Erythroblast (primary cell): Measurements from ENCODE around the gene ADARB2.

Source experiments
- GATA1 ChIP-seq: IDR thresholded peaks from 2 replicates; pipeline ENCODE4 v1.6.1; 2011; ENCODE audit warnings: low read depth, mild to moderate bottlenecking, control low read depth, low read length, moderate library complexity
- POLR2A ChIP-seq: IDR thresholded peaks from 2 replicates; pipeline ENCODE4 v1.6.1; 2011; ENCODE audit warnings: mild to moderate bottlenecking, low read length

DNA sequence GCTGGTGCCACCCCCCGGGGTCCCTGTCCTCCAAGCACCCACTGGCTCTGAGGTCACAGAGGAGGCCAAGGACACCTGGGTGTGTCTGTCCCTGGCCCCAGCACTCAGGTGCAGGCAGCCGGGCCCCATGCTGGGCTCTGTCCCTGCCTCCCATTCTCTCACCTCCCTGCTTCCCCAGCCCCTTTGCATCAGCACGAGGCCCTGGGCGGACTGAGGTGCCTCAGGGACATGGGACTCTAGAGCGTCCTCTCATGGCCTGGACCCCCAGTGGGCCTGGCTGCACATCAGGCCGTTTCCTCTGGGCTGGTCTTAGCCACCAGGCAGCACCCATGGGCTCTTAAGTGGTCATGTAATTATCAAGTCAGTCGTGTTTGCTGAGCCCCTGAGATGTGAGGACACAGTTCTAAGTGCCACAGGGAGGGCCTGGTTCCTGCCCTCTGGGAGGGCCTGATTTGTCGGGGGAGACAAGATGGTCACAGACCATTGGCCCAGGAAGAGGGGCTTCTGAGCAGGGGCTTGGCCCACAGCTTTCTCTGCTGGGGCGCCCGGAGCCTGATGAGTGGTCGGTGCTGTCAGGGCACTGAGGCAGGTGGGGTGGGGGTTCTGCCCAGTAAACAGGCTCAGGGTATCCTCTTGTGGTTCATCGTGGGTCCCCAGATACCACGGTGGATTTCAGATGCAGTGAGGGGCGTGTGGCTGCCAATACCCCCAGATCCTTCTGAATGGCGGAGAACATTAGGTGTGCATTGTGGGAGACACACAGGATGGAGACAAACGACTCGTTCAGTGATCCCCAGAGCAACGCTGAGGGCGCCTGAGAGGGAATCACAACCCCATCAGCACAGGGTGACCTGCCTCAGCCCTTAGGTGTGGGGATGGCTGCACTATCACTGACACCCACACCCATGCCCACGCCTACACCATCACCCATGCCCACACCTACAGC, 528.7 kb downstream of the ADARB2 start:
- no peak for TF ChIP-seq POLR2A
- no peak for TF ChIP-seq GATA1
